ENCODE measurements around the gene KDM2A.

The KDM2A gene

GRCh38 chr11:67114275-67114896, 4.7 kb upstream of the KDM2A start:
- no peak for ATAC-seq
- TF ChIP-seq RARB (CRISPR knock-in tag; IDR thresholded peaks at IDR 0.05), result no peak
- TF ChIP-seq ZNF70 (CRISPR knock-in tag; IDR thresholded peaks at IDR 0.05), result no peak
- no peak for TF ChIP-seq CSDC2 (CRISPR knock-in tag; IDR thresholded peaks at IDR 0.05)
- no peak for TF ChIP-seq TOX (CRISPR knock-in tag; IDR thresholded peaks at IDR 0.05; ENCODE audit: borderline replicate concordance)

- ATAC-seq, result no peak
- TF ChIP-seq ZC3H10 (CRISPR knock-in tag; IDR thresholded peaks at IDR 0.05), result no peak
- TF ChIP-seq TCF4 (CRISPR knock-in tag; IDR thresholded peaks at IDR 0.05; ENCODE audit: borderline replicate concordance), result no peak
- no peak for TF ChIP-seq ZNF565 (CRISPR knock-in tag; conservative IDR thresholded peaks at IDR 0.05; ENCODE audit: low read depth)
- no peak for TF ChIP-seq ISL1 (CRISPR knock-in tag; IDR thresholded peaks at IDR 0.05)
- no peak for TF ChIP-seq ESRRG (CRISPR knock-in tag; IDR thresholded peaks at IDR 0.05)
- no peak for TF ChIP-seq OSR1 (CRISPR knock-in tag; IDR thresholded peaks at IDR 0.05)
- no peak for TF ChIP-seq TOX (CRISPR knock-in tag; IDR thresholded peaks at IDR 0.05; ENCODE audit: borderline replicate concordance)
- TF ChIP-seq, protein P1, sequence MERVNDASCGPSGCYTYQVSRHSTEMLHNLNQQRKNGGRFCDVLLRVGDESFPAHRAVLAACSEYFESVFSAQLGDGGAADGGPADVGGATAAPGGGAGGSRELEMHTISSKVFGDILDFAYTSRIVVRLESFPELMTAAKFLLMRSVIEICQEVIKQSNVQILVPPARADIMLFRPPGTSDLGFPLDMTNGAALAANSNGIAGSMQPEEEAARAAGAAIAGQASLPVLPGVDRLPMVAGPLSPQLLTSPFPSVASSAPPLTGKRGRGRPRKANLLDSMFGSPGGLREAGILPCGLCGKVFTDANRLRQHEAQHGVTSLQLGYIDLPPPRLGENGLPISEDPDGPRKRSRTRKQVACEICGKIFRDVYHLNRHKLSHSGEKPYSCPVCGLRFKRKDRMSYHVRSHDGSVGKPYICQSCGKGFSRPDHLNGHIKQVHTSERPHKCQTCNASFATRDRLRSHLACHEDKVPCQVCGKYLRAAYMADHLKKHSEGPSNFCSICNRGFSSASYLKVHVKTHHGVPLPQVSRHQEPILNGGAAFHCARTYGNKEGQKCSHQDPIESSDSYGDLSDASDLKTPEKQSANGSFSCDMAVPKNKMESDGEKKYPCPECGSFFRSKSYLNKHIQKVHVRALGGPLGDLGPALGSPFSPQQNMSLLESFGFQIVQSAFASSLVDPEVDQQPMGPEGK (CRISPR knock-in tag; IDR thresholded peaks at IDR 0.05; ENCODE audit: borderline replicate concordance), result no peak
- TF ChIP-seq ZNF8 (CRISPR knock-in tag; IDR thresholded peaks at IDR 0.05), result no peak
- TF ChIP-seq ZFP30 (CRISPR knock-in tag; IDR thresholded peaks at IDR 0.05), result no peak
- no peak for TF ChIP-seq POU6F1 (CRISPR knock-in tag; IDR thresholded peaks at IDR 0.05; ENCODE audit: borderline replicate concordance, low read depth)
- no peak for TF ChIP-seq SNAI2 (CRISPR knock-in tag; IDR thresholded peaks at IDR 0.05)
- no peak for TF ChIP-seq TSHZ2 (CRISPR knock-in tag; IDR thresholded peaks at IDR 0.05)
- no peak for TF ChIP-seq PPARA (CRISPR knock-in tag; IDR thresholded peaks at IDR 0.05; ENCODE audit: borderline replicate concordance)
- no peak for TF ChIP-seq CSDC2 (CRISPR knock-in tag; IDR thresholded peaks at IDR 0.05)
- TF ChIP-seq, protein P2, sequence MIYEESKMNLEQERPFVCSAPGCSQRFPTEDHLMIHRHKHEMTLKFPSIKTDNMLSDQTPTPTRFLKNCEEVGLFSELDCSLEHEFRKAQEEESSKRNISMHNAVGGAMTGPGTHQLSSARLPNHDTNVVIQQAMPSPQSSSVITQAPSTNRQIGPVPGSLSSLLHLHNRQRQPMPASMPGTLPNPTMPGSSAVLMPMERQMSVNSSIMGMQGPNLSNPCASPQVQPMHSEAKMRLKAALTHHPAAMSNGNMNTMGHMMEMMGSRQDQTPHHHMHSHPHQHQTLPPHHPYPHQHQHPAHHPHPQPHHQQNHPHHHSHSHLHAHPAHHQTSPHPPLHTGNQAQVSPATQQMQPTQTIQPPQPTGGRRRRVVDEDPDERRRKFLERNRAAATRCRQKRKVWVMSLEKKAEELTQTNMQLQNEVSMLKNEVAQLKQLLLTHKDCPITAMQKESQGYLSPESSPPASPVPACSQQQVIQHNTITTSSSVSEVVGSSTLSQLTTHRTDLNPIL (CRISPR knock-in tag; IDR thresholded peaks at IDR 0.05; ENCODE audit: low read depth), result no peak
- TF ChIP-seq BACH2 (CRISPR knock-in tag; IDR thresholded peaks at IDR 0.05; ENCODE audit: borderline replicate concordance), result no peak
- no peak for TF ChIP-seq ZFP3 (CRISPR knock-in tag; IDR thresholded peaks at IDR 0.05)
- no peak for TF ChIP-seq CSRNP3 (CRISPR knock-in tag; IDR thresholded peaks at IDR 0.05)
Measured at GRCh38 chr11:67116758-67117105, 2.3 kb upstream of the KDM2A start.

- TF ChIP-seq ZC3H10 (CRISPR knock-in tag; IDR thresholded peaks at IDR 0.05), result no peak
- no peak for TF ChIP-seq TCF4 (CRISPR knock-in tag; IDR thresholded peaks at IDR 0.05; ENCODE audit: borderline replicate concordance)
- TF ChIP-seq, protein P2 (CRISPR knock-in tag; IDR thresholded peaks at IDR 0.05; ENCODE audit: low read depth), result no peak
- no peak for TF ChIP-seq TSHZ2 (CRISPR knock-in tag; IDR thresholded peaks at IDR 0.05)
- no peak for TF ChIP-seq ZFP3 (CRISPR knock-in tag; IDR thresholded peaks at IDR 0.05)
- TF ChIP-seq ZNF565 (CRISPR knock-in tag; conservative IDR thresholded peaks at IDR 0.05; ENCODE audit: low read depth), result no peak
- no peak for ATAC-seq
Measured at GRCh38 chr11:67117176-67117575, 1.9 kb upstream of the KDM2A start.

Data from SK-N-SH treated with all-trans-retinoic acid at 6 μM for 48 hours (cell line).